ENCODE measurements around the gene LAMA3. TPM values are rescaled to one million over a fixed set of nuclear protein-coding genes. Genes with fewer than 3 reads are reported as not detected.

LAMA3 gene
- polyA plus RNA-seq, 1 of the 3 experiments (the other 2 are of a cell fraction), result 3.5 TPM

GRCh38 chr18:23982155-23983079 is 293.2 kb downstream of the LAMA3 start (continued):
- TF ChIP-seq EP300 (IDR thresholded peaks at IDR 0.05; ENCODE audit: borderline replicate concordance in 1 of 2, low read depth in 1 of 2, low read length in 1 of 2), result no peak; a peak in 1 of 4 replicates
- no peak for TF ChIP-seq JUND (IDR thresholded peaks at IDR 0.05)
- TF ChIP-seq ZBTB33 (IDR thresholded peaks at IDR 0.05; ENCODE audit: borderline replicate concordance, low read depth), result no peak
- TF ChIP-seq RCOR1 (IDR thresholded peaks at IDR 0.05; ENCODE audit: low read length), result no peak
- no peak for TF ChIP-seq NRF1 (IDR thresholded peaks at IDR 0.05; ENCODE audit: low read depth, low read length)
- peak; percentile 35; the same call in 1 of the 2 replicates for TF ChIP-seq TAF1 (IDR thresholded peaks at IDR 0.05; ENCODE audit: borderline replicate concordance, low read depth, low read length)
- peak; percentile 10; the same call in 1 of the 2 replicates for TF ChIP-seq NFIC (IDR thresholded peaks at IDR 0.05; ENCODE audit: borderline replicate concordance)
- no peak for TF ChIP-seq USF1 (IDR thresholded peaks at IDR 0.05; ENCODE audit: borderline replicate concordance, low read depth)
- TF ChIP-seq POLR2AphosphoS5 (IDR thresholded peaks at IDR 0.05; ENCODE audit: low read depth, low read length), result peak; percentile 28; the same call in 1 of the 2 replicates
- no peak for TF ChIP-seq SIN3A (IDR thresholded peaks at IDR 0.05; ENCODE audit: borderline replicate concordance, low read depth, low read length)
- no peak for TF ChIP-seq IRF3 (IDR thresholded peaks at IDR 0.05; ENCODE audit: low read depth, low read length)
- no peak for TF ChIP-seq USF2 (IDR thresholded peaks at IDR 0.05; ENCODE audit: borderline replicate concordance, low read depth, low read length)
- no peak for TF ChIP-seq RAD21 (IDR thresholded peaks at IDR 0.05; ENCODE audit: low read length)
- peak; percentile 35; the same call in 1 of the 2 replicates for TF ChIP-seq TCF12 (IDR thresholded peaks at IDR 0.05)
- TF ChIP-seq CHD2 (IDR thresholded peaks at IDR 0.05; ENCODE audit: low read length, partially characterized antibody), result no peak
- TF ChIP-seq PBX3 (IDR thresholded peaks at IDR 0.05), result no peak
- peak; percentile 74 for TF ChIP-seq MAX (IDR thresholded peaks at IDR 0.05; ENCODE audit: low read depth)

Data from SK-N-SH (cell line).